SKM-1 (cell line): ENCODE results near the gene TMEM270.
A peak's percentile ranks its signal among the peaks of the same experiment; 100 is the strongest.

Experiments
- DNase-seq: peaks from one replicate; lab custom pipeline; 2025; ENCODE audit not compliant: unreplicated experiment; lab: John Stamatoyannopoulos, UW

The TMEM270 gene

DNA sequence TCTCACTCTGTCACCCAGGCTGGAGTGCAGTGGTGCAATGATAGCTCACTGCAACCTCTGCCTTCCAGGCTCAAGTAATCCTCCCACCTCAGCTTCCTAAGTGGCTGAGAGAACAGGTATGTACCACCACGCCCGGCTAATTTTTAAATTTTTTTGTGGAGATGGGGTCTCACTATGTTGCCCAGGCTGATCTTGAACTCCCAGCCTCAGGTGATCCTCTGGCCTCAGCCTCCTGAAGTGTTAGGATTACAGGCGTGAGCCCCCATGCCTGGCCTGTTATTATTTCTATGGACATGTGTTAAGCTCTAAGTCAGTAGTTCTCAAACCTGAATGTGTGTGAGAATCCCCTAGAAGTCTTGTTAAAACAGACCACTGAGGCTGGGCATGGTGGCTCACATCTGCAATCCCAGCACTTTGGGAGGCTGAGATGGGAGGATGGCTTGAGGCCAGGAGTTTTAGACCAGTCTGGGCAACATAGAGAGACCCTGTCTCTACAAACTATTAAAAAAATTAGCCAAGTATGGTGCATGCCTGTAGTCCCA lies 24.5 kb downstream of the TMEM270 start:
- DNase-seq: no peak

DNA sequence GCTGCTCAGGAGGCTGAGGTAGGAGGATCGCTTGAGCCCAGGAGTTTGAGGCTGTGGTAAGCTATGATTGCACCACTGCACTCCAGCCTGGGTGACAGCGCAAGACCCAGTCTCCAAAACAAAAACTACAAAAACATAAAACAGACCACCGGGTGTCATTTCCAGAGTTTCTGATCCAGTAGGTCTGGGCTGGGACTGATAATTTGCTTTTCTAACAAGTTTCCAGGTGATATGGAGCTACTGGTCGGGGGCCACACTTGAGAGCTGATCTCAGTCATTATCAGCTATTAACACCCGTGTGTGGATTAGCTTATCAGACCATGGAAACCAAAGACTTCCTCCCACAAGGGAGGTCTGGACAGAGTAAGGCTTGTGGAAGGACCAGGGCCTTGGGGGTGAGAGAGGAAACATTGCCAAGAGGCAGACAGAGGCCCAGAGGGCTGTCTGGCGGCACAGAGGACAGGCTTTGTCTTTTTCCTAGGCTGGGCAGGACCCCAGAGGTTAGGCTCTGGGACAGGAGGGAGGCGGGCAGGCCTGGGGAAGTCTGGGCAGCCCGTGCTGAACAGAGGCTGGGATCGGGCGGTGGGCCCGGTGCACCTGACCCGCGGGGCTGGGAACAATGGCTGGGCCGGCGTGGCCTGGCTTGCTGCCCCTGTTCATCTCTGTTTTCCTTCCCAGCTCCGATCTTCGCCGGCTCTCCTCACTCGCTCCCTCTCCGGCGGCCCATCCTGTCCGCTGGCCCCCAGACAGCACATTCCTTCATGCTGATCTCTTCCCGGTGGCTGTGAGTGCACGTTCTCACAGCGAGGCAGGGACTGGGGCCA lies 25.2 kb downstream of the TMEM270 start:
- DNase-seq: no peak

DNA sequence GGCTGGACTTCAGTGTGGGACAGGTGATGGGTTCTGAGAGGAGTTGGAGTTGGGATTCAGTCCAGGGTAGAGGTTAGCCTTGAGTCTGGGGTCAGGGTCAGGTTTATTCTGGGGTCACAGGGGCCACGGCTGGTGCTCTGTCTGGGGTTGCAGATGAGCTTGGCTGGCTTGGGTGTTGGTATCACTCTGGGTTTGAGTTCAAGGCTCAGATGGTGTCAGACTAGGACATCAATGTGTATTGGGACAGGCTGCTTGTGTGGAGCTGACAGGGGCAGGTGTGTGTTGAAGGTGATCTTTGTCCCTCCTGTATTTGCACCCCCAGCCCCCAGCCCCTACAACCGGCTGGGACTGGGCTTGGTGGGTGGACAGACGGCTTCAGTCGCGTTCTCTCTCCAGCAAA lies 26.8 kb downstream of the TMEM270 start:
- DNase-seq: no peak

DNA sequence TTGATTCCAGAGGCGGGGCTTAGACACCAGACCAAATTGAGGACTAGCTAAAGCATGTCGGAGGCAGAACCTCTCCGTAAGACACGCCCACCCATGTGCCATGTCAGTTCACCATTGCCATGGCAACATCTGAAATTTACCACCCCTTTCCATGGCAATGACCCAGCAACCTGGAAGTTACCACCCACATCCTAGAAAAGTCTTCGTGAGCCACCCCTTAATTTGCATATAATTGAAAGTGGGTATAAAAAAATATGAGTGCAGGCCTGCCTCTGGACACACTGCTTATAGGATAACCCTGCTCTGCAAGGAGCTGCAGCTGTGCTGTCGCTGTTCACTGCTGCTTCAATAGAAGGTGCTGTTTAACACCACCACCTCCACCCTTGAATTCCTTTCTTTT lies 28.0 kb downstream of the TMEM270 start:
- DNase-seq: no peak

DNA sequence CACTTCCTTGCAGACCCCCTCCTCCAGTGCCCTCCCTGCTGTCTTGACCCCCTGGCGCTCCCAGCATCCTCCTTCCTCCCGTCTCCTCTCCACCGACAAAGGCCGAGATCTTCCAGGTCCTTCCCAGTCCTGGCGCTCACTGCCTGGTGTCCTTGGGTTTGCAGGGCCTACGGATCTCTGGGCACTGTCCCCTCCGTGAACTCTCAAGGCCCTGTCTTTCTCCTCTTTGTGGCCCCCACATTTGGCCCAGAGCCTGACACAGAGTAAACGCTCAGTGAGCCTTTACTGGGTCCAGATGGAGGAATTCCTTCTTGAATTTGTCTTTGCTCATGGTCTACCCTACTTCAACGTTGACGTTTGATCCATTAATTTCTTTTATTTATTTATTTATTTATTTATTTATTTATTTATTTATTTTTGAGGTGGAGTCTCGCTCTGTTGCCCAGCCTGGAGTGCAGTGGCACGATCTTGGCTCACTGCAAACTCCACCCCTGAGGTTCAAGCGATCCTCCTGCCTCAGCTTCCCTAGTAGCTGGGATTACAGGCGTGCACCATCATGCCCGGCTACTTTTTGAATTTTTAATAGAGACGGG lies 29.7 kb downstream of the TMEM270 start:
- no peak for DNase-seq

DNA sequence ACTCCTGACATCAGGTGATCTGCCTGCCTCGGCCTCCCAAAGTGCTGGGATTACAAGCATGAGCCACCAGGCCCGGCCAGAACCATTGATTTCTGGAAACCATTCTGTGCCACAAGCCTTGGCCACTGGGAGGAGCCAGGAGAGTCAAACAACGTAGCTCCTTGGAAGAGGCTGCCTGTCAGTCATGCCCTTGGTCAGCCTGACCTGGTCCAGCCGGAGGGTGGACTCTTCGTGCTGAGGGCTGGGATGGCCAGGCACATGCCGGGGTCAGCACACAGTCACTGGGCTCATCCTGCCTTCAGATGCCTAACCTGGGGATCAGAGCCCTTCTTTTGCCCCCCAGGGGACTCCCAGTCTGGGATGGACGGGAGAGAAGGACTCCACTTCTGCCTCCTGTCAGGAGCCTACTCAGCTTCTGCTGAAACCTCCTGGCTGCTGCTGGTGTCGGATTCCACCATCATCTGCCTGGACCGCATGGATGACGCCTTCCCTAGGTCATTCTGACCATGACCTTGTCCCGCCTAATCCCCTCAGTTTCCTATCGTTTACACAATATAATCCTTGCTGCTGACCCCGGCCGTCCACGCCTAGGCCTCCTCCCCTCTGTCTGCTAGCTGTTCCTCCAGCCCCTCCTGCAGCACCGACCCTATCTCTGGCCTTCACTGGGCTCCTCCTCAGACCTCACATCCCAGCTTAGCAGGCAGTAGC lies 30.4 kb downstream of the TMEM270 start:
- no peak for DNase-seq

DNA sequence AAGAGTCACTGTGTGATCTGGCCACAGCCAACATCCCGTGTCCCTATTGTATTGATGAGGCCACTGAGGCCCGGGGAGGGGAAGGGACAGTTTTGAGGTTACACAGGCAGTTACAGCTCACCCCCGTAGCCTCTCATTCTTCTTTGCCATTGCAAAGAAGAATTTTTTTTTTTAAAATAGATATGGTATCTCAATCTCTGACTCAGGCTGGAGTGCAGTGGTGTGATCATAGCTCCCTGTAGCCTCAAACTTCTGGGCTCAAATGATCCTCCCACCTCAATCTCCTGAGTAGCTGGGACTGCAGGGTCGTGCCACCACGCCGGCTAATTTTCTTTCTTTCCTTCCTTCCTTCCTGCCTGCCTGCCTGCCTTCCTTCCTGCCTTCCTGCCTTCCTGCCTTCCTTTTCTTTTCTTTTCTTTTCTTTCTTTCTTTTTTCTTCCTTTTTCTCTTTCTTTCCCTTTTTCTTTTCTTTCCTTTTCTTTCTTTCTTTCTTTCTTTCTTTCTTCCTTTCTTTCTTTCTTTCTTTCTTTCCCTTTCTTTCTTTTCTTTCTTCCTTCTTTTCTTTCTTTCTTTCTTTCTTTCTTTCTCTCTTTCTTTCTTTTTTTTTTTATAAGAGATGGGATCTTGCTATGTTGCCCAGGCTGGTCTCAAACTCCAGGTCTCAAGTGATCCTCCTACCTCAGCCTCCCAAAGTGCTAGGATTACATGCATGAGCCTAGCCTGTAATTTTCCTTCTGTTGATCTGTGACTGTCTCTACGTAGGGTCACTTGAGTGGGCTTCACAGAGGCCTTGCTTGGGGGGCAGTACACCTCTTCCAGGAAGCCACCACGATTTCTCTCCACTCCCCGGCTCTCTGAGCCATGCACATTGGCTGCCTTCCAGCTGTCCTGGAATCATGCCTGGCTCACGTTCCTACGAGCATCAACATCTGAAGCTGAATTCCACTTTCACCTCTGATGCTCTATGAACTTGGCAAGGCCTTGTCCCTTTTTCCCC lies 31.3 kb downstream of the TMEM270 start:
- no peak for DNase-seq

DNA sequence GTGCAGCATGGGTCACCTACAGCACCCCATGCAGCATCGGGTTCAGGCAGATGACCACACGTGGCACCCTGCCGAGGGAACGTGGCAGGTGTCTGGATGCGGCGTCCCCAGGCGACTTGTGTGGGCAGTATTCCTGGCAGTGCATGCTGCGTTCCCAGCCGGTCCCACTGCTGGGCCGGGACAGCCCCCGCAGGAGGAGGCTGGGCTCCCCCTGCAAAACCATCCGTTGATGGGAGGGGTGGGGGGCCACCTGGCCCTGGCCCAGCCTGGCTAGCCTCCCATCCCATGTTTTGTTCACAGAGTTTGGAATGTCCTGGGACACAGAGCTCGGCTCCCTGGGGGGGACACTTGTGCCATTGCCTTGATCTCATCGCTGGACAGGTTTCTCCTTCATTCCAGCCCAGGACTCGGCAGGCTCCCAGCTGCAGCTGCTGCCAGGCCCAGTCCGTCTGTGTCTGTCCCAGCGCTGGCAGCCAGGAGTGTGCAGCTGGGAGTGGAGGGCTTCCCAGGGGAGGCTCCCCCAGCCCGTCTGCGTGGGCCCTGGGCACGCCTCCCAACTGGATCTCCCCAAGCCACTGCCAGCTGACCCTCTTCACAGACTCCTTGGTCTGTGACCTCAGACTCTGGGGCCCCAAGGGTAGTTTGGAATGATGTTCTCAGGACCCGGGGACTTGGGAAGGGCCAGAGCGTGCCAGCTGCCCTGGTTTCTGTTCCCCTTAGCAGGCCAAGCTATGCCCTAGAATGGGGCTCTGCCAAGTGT lies 32.6 kb downstream of the TMEM270 start:
- no peak for DNase-seq

DNA sequence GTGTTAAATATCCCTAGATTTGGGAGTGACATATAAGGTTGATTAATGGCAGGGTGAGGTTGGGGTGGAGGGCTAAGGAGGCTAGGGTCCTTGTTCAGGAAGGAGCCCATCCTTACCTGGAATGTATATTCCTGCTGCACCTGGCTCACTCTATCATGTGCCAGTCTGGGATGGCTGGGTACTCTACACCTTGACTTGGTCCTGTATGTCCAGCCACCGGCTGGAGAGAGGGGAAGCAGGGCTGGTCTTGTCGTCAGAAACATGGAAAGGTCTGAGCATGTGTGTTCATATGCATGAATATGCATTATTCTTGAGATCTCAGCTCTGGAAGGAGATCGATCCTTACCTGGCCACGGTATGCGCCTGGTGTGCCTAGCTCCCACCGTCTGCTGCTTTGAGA lies 33.2 kb downstream of the TMEM270 start:
- no peak for DNase-seq

DNA sequence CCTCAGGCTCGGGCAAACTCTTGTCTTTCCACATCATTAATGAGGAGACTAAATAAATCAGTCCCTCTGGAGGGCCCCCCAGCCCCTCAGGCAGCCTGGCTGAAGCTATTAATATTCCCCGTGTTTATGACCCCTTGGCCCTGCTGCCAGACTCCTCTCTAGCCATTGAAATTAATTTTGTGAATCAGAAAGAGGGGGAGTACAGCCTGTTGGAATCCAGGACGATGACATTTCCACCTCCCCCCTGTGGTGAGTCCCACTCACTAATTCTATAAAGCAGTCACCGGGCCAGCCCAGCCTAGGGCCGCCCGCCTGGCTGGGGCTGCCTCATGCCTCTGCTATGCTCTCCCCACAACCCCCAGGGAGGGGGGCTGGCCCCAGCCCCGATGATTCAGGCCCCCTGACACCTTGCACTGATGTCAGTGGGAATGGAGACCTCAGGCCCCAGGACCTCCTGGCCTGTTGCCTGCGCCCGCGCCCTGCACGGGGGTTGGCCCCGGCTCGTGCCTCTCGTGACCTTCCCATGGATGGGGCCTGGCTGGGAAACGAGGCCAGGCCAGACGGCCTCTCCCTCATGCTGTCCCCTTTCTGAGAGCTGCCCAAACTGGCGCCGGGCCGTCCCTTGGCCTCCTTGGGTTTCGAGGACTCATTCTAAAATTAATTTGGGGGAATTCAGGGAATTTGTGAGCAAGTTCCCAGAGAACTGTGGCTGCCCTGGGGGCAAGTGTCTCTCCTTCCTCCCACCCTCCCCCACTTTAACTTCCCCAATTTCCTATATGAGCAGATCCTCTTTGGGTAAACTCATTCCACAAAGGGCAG lies 34.0 kb downstream of the TMEM270 start:
- peak; percentile 22 for DNase-seq

DNA sequence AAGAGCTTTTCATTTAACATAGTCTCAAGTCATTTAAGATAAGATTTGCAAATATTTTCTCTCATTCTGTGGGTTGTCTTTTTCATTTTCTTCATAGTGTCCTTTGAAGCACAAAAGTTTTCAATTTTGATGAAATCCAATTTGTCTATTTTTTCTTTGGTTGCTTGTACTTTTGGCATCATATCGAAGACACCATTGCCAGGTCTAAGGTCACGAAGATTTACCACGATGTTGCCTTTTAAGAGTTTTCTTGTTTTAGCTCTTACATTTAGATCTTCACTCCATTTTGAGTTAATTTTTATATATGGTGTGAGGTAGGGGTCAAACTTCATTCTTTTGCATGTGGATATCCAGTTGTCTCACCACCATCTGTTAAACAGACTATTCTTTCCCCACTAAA lies 34.7 kb downstream of the TMEM270 start:
- no peak for DNase-seq

DNA sequence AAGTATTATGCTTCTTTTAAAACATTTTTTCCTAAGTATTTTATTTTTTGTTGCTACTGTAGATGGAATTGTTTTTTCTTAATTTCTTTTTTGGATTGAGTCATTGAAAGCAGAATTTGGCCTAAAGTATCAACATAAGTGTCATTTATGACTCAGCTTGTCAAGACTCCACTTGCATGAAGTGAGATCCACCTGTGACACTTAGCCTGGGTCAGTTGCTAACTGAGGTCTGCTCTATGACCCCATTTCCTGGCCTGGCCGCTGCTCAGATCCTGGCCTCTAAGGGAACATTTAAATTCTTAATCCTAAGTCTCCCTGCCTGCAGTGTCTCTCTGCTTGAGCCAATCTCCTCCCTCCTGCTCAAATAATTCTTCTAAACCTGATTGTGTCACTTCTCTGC lies 35.5 kb downstream of the TMEM270 start:
- DNase-seq: no peak

DNA sequence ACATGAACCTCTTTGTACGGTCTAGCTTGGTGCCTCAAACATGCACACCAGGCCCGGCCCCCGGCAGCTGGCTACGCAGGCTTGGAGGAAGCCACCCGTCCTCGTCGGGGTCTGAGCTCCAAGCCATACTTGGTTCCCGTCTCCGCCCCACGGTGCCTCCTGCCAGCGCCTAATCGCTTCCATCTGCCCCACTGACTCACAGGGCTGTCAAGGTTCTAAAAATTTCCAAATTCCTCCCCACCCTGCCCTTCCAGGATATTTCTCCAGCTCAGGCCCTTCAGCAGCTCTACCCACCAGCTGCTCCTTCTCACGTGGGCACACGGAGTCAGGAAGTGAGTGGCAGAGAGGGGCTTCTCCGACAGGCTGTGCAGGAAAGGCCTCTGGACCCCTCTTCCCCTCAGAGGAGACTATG lies 38.8 kb downstream of the TMEM270 start:
- DNase-seq: no peak

DNA sequence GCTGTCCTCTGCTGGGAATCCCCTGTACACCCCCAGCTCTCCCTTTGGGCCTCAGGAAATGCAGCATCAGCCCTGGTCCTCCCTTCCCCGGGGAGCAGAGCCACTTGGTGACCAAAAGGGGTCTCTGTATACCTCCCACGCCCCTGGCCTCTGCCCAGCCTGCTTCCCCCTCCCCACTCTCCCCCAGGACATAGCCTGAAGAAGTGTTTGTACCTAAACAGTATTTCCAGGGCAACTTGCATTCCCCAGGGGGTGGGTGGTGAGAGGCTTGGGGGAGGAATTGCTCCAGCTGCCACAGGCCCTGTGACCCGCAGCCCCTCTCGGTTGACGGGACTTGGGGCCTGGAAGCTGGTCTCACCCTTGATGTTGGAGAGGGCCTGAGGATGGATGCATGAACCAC lies 39.3 kb downstream of the TMEM270 start:
- DNase-seq: no peak

DNA sequence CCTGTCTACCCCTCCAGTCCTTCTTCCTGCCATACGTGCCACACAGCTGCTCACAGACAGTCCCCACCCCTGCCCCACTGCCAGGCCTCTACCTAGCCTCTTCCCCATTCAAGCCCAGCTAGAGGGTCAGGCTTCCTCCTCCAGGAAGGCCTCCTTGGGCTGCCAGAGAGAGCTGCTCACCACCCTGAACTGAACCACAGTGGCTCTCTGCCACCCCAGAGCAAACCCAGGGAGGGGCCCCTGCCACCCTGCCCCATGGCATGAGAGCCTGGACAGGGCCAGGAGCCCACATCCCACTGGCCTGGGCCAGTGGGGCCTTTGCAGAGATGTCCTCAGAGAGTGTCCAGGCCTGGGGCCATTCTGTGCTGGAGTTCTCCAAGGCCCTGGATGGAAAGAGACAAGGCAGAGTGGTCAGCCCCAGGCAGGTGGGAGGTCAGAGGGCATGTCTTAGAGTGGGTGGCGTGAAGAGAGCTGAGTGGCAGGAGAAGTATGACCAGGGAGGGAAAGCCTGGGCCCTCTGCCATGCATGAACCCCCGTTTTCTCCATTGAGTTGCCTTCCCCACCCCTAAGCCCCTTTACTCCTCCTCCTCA lies 40.4 kb downstream of the TMEM270 start:
- no peak for DNase-seq

DNA sequence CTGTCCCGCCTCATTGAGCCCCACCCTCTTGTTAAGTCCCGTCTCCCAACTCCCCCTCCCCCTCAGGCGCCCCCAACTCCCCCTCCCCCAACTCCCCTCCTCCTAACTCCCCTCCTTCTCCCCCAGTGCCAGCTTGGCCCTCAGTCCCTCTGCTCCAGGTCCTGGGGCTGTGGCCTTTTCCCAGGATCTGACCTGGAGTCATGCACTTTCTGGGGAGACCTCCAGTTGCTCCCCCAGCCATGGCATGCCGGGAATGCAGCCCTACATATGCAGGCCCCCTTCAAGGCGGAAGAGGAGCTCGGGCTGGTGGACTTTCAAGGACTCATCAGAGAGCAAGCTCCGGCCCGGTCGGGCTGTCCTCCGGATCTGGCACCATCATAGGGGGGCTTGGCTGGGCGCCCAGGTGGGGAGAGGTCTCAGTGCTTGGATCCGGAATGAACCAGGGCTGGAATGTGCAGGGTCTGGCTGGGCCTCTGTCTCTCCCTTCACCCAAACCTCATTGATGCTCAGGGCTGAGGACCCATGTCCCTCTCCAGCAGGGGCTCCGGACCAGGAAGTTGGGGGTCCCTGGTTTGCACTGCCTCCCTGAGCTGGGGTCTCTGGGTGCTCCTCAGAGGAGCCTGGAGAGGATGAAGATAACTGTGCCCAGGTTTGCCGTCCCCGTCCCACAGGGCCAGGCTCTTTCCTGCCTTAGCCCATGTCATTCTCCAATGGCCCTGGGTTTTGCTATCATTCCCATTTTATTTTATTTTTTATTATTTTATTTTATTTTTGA lies 41.1 kb downstream of the TMEM270 start:
- no peak for DNase-seq

DNA sequence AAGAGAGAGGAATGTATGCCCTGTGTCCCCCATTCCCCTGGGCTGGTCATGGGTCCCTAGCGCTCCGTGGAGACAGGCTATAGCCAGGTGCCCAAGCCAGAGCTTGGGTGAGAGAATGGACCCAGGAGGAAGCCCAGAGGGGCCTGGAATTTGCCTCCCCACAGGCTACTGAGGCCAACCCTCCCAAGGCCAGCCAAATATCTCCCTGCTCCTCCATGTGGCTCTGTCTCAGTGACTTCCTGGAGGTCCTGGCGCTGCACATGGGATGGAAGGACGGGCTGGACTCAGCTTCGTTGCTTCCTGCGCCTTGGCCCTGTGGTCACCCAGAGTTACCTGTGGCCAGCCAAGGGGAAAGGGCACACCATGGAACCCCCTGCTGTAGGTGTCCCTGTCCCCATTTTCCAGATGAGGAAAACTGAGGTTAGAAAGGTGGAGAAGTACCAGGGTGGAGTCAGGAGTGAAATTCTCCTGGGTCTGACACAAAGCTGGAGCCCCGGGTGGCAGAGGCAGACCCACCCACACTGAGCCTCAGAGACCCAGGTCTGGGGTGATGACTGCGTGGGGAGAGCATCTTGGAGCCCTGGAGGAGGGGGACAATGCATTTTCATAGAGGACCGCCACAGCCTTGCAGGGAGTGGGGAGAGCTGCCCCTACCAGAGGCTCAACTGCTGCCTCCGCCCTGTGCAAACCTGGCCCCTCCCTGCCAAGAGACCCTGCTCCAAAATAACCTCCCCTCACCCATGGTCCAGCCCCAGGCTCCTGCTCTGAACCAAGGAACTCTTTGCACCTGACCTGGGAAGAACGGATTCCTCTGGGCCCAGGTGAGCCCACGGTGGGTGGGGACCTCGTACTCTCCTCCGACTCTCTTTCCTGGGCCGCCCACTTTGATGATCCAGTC lies 42.6 kb downstream of the TMEM270 start:
- no peak for DNase-seq
